GM08714 (cell line): ENCODE measurements around the gene ADCK1.

Source experiments
- H3K4me3 ChIP-seq: fragments of 200-500 bp; sonication (Bioruptor generic); 2 replicates; pipeline ENCODE4 v1.5.1; 2014; ENCODE audit warnings: mild to moderate bottlenecking, low read length, inconsistent platforms
- ZNF274 ChIP-seq: IDR thresholded peaks from 2 replicates; pipeline ENCODE4 v1.6.1; 2012; ENCODE audit warnings: mild to moderate bottlenecking, low read depth, low read length

Gene ADCK1

DNA sequence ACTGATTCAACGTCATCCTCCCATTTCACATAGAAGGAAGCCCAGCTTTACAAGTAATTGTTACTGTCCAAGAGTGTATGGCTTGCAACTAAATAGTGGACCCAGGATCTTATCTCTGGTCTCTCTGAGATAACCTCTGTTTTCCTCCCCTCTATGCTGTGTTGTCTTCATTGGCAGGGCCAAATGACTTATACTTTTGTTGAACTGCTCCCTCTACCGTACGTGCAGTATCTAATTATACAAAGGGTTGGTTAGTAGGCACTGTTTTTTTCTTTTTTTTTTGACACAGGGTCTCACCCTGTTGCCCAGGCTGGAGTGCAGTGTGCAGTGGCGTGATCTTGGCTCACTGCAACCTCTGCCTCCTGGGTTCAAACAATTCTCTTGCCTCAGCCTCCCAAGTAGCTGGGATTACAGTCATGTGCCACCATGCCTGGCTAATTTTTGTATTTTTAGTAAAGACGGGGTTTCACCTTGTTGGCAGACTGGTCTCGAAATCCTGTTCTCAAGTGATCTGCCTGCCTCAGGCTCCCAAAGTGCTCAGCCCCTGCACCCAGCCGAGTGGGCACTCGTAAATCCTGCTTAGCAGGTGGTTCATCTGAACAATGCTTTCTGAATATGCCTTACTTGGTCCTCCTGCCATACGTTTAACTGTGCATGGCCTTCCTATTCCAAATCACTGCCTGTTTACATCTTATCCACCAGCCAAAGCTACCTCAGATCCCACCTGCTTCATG is 162.1 kb downstream of the ADCK1 start:
- H3K4me3 ChIP-seq: no peak overlapping the region
- TF ChIP-seq ZNF274: no peak

DNA sequence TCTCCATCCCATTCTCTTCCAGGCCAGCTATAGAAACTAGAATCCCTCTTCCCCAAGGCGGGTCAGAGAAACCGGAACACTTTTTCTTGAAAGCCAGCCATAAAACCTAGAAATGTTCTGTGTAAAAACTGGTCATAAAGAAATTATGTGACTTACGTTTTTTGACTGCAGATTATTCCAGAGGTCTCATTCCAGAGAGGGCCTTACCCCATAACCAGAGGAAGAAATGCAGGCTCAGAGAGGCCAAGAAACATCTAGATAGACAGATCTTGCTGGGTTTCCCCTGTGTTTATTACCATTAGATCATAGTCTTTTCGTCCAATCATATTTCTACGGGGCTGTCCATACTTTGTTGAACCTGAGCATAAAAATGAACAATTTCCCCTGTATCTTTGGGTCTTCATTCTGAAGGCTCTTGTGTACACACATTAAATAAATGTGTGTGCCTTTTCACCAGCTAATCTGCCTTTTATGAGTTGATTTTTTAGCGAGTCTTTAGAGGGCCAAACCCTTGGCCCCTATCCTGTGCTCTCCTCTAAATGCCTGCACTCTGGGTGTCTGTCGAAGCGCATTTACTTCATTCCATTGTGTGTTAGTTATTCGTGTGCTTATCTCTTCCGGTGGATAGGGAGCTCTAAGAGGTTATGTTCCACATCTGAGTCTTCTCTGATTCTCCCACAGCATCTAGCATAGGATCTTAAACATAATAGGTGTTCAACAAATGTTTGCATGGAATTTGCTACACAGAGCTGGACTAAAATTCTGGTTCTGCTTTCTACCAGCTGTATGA is 163.0 kb downstream of the ADCK1 start:
- no peak for TF ChIP-seq ZNF274
- no peak overlapping the region for H3K4me3 ChIP-seq

DNA sequence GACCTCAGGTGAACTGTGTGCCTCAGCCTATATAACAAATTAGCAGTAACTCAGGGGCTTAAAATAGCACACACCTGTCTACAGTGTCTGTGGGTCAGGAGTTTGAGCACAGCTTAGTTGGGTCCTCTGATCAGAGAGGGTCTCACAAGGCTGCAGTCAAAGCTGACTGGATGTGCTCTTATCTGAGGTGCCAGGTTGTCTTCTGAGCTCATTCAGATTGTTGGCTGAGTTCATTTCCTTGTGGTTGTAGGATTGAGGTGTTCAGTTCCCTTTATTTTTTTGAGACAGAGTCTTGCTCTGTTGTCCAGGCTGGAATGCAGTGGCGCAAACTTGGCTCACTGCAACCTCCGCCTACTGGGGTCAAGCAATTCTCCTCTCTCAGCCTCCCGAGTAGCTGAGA is 164.7 kb downstream of the ADCK1 start:
- no peak for TF ChIP-seq ZNF274
- H3K4me3 ChIP-seq: no peak overlapping the region

DNA sequence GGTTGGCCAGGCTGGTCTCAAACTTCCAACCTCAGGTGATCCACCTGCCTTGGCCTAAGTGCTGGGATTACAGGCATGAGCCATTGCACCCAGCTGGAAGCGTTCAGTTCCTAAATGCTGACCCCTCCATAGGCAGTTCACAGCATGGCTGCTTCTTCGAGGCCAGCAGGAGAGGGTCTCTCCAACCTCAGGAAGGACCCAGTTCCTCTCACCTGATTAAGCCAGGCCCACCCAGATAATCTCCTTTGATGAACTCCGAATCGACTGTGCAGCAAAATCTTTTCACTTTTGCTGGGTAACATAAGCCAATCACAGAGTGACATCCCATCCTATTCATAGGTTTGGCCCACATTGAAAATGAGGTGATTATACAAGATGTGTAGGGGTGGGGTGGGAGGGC is 165.1 kb downstream of the ADCK1 start:
- H3K4me3 ChIP-seq: no peak overlapping the region
- no peak for TF ChIP-seq ZNF274

DNA sequence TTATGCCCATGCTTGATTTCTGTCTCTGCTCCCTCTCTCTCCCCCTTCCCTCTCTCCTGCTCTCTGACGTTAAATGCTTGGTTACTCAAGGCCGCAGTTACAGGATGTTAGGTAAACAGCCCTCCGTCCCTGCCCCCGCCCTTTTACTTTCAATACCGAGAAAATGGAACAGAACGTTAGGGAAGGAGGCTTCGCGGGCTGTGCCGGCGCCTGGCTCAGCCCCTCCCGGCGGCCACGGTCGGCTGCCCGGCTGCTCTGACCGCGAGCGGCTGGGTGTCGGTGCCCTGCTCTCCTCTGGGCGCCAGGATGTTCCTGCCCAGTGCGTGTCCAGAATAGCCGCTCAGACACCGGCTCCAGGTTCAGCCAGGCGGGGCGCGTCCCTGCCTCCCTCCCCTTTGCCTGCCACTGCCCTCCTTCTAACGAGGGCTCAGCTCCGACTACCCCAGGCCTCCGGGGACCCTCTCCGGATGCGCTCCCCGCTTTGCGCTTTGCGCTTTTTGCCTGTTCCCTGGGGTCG is 166.1 kb downstream of the ADCK1 start:
- H3K4me3 ChIP-seq: peak overlapping the region; percentile 10; the same call in 1 of the 2 replicates
- no peak for TF ChIP-seq ZNF274

DNA sequence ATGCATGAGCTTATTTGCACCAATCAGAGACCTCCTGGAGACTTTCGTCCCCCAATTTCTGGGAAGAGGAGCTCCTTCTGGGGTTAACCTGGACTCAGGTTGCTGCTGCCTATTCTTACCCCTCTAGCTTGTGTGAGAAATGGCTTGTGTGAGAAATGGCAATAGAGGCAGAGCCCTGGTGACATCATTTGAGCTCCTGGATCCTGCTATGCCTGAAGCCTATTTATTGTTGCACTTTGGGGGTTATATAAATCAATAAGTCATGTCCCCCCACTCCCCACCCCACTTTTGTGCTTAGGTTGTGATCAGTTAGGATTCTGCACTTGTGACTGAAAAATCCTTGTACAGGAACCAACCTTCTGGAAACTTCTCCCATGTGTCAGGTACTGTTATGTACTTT is 167.2 kb downstream of the ADCK1 start:
- no peak overlapping the region for H3K4me3 ChIP-seq
- TF ChIP-seq ZNF274: no peak

DNA sequence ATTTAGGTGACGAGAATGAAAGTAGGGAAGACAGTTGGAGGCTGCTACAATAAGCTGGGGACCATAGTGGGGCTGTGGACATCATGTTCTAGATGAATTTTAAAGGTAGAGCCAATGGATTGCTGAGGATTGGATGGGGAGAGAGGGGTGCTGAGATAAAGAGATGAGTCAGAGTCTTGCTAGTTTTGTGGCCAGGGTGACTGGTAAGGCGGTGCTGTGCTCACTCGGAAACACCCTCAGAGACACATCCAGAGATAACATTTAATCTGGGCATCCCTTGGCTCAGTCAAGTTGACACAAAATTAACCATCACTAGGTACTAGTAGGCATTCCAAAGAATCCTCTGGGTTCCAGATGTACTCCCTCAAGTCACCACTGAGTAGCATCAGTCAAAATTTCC is 170.7 kb downstream of the ADCK1 start:
- H3K4me3 ChIP-seq: no peak overlapping the region
- no peak for TF ChIP-seq ZNF274

DNA sequence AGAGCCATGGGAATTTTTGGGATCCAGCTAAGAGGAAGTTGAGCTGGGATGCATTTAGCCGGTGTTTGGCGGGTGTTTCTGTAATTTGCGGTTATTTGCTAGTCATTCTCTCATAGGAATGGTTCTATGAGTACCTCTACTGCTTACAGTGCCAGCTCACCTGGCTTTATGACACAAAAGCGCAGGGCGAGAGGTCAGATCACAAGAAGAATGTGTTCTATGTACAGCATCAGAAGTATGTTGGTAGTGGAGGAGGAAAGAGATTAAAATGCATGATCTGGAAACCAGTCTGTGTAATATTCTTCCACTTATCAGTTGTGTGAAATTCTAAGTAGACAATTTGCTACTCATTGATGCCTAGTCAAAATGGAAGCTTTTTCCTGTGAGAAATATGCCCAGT is 173.3 kb downstream of the ADCK1 start:
- TF ChIP-seq ZNF274: no peak

DNA sequence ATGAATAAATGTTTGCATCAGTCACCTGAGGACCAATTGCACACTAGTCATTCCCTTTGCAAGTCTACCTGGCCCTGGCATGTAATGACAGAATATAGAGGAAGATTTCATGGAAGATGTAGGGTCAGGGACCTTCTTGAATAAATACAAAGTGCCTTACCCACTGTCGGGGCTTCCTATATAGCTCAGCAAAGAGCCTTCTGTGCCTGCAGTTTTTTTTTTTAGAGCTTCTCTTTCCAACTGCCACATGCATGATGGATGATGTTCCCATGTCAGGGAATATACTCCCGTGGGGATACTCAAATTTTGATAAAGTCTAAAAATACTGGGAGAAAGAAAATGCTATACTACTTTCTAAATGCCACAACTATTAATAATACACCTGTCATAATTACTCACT is 176.7 kb downstream of the ADCK1 start:
- no peak overlapping the region for H3K4me3 ChIP-seq
- TF ChIP-seq ZNF274: no peak

More for the DNA sequence above, 173.3 kb downstream of the ADCK1 start:
- no peak overlapping the region for H3K4me3 ChIP-seq

DNA sequence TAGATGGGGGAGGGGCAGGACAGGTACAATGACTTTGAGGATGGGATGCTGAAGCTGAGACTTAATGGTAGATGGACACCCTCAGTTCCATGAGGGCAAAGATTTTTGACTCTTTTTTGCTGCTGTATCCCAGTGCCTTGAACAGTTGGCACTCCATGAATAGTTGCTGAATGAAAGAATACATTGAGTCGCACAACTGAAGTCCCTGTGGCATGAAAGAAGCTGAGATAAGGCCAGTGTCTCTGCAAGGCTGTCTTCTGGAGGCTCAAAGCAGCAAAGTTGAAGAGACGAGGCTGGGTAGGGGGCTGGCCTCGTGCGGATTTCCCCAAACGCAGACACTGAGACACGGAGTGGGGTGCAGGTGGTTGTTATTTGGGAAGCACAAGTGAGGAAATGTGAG is 179.3 kb downstream of the ADCK1 start:
- TF ChIP-seq ZNF274: no peak
- H3K4me3 ChIP-seq: no peak overlapping the region

DNA sequence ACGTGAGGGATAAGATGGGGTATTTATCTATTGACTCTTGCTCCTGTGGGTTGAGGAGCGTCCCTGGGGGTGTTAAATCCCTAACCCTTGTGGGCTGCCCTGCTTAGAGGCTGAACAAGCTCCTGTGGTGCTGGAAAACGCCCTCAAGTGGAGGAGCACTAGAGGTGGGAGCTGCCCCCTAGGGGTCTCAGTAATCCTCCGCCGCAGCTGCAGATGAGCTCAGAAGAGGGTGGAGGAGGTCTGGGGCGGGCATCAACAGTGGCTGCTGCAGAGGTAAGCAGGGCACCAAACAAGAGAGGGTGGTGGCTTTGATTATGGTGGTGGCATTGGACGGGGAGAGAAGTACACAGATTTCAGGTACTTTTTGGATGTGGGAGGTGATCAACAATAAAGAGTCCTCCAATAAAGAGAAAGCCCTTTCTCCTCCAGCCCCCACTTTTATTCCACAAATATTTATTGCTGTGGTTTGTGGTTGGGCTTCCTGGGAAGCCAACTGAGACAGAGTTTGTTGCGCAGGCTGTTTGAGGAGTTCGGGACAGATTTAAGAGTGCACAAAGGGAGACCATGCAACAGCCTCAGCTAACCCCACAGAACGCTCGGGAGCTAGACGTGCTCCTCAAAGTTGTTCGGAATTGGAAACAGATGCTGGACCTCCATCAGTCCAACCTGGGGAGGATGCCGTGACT is 179.9 kb downstream of the ADCK1 start:
- no peak for TF ChIP-seq ZNF274
- no peak overlapping the region for H3K4me3 ChIP-seq

DNA sequence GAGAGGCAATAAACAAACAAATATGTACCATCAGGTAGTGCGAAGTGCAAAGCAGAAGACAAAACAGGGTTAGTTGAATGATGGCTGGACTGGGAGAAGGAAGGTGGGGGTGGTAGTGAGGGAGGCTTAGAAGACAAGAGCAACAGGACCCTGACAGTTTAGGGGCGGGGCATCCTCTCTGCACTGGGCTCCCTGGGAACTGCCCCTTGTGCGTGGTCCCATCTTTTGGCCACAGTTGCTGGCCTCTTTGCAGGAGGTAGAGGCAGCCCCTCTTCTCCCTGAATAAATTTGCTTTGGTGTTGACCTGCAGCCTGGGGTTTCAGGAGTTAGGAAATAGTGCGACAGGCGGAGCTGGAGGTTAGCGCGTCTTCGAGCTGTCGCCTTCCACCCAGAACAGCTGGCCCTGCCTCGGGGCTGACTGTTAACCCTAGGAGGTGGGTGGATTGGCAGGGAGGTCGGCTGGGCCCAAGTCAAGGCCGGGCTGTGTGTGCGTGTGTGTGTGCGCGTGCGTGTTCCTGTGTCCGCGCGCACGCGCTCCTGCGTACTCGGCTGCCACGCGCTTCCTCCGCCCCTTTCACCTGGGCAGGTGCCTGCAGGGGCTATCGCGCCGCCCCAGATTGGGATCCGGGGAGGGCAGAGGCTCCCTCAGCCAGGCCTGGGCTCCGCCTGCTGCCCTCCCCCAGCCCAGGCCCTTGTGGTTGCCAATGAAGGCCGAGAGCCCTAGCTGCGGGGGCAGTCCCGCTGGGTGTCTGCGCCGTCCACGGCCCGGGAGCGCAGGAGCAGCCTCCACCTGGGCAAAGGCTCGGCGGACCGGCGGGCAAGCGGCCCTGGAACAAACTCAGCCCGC is 180.8 kb downstream of the ADCK1 start:
- no peak overlapping the region for H3K4me3 ChIP-seq
- TF ChIP-seq ZNF274: no peak
